GM19238 (cell line): Measurements from ENCODE around the gene DNAJC2.
"Not testable (repeated sequence)": the region's sequence is repeated elsewhere in the genome, so short reads cannot be mapped to it uniquely, and the experiment has no call there.

Experiments
- DNase-seq: peaks from one replicate; pipeline ENCODE4 v3.0.0; 2011; ENCODE audit warnings: low spot score; ENCODE audit not compliant: insufficient read length

The DNAJC2 gene

DNA sequence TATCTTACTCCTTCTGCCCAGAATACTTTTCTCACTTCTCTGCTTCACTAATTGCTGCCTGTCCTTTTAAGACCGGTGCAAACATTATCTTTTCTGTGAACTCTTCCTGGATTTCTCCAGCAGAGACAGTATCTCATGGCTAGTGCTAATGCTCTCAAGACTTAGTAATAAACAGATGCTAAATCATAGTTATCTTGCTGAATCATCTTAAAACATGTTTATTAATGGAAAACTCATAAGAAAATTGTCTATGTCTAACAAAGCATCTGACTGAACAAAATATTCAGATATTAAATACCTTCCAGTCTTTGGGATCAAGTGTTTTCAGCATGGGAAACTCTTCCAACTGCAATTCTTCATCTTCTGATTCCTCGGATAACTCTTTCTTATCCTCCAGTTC is 3.1 kb downstream of the DNAJC2 start:
- DNase-seq: no peak

DNA sequence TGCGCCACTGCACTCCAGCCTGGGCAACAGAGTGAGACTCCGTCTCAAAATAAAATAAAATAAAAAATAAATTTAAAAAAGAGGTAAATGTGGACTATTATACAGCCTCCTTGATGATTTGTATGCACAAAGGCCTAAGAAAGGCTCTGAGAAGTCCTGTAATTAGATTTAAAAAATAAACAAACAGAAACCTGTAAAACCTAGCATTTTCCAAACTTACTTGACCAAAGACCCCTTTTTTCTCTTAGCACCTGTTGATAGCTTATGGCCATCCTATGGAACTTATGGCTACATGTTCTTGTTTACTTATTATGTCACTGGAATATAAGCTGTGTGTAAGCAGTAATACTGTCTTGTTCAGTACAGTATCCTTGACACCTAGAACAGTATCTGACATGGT is 5.7 kb downstream of the DNAJC2 start:
- DNase-seq: no peak

DNA sequence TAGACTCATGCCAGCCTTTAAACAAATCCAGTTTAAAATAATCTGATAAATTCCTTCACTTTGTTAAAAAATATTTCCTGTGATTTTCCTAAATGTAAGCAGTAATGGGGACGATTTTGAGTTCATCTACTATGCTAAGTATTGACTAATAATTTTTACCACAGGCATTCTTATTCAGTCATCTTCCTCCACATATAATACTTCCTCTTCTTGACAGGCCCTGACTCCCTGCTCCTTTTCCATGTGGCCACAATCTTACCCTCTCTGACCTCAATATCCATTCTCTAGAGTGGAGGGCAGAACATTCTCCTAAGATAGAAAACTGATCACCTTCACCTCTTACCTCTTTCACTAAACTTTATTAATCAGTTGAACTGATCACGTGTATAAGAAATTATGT is 7.8 kb downstream of the DNAJC2 start:
- no peak for DNase-seq

DNA sequence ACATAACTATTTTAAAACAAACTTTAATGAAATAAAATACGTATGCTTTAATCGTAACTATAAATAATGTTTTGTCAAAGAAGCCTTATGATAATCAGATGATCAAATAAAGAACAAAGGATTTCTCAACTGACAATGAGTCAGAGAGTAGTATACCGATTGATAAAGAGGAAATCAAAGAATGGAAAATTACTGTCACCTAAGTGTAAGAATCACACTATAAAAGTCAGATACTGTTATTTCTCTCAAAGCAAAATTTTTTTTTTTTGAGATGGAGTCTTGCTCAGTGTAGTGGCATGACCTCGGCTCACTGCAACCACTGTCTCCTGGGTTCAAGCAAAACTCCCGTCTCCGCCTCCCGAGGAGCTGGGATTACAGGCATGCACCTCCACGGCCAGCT is 18.8 kb downstream of the DNAJC2 start:
- DNase-seq: no peak

DNA sequence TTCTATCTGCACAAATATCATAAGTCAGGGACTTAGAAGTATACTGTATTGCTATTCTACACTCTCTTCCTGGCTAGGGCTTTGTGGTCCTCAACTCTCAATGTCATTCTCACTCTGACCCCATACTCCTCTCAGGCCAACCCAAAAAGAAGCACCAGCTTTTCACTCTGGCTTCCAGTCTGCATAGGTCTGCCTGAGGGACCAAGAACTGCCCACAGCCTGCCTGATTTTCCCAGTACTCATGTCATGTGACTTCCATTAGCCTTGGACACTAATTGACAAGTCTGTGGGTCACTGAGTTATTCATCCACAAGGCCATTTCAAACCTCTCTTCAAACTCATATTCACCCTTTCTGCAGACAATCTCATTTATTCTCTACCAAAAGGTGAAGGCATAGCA is 27.6 kb downstream of the DNAJC2 start:
- DNase-seq: no peak

DNA sequence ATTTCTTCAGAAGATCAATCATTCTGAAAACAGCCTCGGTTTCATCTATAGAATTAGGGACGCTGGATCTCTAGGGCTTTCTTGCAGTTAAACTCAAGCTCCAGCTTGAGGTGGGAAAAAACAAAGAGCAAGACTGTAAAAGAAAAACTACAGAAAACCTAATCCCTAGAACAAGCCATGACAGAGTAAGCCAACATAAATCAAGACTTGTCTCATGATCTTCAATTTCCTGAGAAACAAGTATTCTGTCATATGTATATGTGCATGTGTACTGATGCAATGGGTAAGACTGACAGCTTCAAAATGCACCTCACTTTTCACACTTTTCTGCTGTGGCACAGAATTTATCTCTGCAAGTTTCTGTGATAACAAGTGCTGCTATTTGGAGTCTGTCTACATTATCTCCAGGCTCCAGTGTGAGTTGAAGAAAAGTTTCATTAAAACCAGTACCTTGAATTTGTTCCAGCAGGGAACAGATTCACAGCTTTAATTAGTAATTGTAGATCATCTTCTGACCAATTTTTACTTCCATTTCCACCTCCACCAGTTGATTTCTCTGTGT is 28.1 kb downstream of the DNAJC2 start:
- DNase-seq: no peak

DNA sequence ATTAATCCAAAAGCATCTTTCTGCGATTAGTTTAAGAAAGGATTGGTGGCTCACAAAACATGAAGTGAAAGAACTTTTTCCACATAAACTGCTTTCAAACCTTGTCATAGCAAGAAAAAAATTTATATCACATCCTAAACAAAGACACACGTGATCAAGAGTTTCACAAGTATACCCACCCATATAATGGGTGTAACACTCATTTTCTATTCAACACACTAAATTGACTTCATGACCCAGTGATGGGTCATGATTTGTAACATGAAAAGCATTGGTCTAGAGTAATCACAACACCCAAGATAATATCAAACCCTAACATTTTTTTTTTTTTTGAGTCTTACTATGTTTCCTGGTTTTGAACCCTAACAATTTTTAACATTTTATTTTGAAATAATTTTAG is 29.7 kb downstream of the DNAJC2 start:
- no peak for DNase-seq

DNA sequence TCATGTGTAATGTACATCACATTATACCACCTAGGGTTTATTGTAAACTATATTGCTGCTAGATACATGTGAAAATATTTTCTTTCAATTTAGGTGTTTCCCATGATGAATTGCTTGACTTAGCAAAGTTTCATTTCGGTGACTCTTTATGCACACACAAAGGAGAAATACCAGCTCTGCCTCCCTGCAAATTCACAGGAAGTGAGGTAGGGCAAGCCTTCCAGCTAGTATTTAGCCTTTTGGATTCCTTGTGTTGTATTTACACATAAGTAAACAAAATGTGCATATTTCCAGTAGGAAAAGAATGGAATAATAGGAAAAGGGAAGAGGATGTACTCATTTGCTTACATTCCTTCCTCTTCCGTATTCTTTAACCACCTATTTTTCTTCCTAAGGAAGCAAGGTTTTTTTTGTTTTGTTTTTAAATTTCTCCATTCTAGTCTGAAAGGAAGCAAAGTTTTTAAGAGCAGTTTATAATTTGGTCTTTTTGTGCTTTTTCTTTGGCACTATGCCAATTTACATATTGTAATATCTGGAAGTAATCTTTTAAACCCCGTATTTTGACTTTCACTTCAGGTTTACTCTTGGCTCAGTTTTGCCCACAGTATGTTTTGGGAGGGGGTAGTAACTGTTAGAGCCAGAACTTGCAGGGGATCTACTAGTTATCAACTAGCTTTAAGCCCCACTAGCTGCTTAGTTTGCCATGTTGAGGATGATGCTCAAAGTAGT is 36.9 kb downstream of the DNAJC2 start:
- no peak for DNase-seq

DNA sequence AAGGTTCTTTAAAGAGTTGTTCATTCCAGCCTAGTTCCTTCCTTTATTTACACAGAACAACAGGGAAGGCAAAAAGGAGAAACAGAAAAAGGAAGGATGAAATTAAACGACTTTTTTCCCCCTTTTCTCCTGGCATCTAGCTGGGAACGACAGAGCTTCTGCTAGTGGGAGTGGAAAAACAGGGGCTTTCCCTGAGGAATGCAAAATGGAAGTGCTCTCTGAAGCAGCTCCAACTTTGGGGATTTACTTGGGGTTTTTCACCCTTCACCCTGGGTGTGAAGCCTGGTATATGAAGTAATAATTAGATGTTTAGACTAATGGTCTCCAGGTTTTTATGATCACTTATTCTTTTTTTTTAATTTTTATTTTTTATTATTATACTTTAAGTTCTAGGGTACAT is 43.1 kb downstream of the DNAJC2 start:
- DNase-seq: no peak

DNA sequence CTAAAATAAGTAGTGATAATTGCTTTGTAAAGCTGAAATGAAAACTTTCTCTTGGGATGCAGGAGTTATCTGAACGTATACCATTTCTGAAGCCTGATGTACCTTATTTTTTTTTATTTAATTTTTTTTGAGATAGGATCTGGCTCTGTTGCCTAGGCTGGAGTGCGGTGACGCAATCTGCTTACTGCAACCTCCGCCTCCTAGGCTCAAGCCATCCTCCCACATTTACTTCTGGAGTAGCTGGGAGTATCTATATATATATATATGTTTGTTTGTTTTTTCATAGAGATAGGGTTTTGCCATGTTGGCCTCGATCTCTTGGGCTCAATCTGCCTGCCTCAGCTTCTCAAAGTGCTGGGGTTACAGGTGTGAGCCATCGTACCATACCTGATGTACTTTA is 44.9 kb downstream of the DNAJC2 start:
- no peak for DNase-seq

DNA sequence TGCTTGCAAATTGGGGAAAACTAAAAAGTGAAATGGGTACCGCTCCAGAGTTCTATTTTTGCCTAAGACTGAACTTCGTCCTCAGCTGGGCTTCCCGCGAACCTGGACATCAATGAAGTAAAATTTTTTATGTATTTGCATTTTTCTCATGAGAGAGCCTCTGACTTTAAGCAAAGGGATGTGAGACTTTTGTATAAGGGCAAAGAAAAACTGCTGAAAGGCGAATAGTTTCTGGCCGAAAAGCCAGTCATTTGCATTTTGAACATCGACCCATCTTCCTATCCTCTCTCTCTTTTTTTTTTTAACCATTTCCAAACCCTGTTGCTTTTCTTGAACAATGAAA is 46.8 kb downstream of the DNAJC2 start:
- DNase-seq: no peak

DNA sequence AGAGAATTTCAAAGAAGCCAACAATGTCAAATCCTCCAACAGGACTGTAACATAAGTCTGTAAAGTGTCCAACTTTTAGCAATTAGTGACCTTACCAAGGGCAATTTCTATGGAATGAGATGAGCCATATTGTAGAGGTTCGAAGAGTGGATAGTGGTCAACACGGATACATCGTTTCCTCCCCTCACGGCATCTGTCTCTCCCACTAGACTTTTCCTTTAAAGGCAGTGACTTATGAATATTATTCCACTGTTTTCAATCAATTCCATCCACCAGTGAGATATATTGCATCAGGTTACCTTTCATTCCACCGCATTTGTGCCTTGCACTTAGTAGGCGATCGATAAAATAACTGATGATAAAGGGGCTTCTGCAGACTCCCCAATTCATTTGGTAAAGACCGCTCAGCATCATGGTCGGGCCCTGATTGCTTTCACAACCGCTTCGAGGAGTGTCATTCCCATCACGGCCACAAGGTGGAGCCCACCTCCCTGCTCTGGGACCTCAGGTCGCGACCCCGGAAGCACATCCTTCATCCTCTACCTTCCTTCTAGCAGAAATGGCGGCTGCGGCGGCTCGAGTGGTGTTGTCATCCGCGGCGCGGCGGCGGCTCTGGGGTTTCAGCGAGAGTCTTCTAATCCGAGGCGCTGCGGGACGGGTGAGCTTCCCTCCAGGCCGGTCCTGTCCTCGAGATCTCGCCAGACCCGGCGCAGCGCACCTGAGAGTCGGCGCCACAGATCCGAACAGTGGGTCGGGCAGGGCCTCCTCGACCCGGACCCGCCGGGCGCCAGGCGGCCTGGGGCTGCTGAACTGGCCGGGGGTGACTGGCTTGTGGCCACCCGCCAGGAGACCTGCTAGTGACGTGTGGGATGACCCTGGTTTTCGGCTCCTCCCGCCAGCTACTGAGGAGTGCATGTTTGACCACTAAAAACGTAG is 47.4 kb downstream of the DNAJC2 start, which contains the start of gene PMPCB:
PMPCB (plus strand) TSS at position 535 of the 936 bp plus-strand sequence; CDS start at position 560, 25 bp downstream.
- peak; percentile 83 for DNase-seq

DNA sequence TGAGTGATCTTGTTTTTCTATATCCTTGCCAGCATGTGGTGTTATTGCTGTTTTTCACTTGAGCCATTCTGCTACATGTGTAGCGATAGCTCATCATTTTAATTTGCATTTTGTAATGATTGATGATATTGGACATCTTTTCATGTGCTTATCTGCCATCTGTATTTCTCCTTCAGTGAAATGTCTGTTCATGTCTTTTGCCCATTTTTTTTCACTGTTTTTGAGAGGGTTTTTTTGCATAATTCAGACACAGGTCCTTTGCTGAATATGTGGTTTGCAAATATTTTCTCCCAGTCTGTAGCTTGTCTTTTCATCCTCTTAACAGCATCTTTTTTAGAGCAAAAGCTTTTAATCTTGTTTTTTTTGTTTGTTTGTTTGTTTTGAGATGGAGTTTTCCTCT is 51.0 kb downstream of the DNAJC2 start:
- DNase-seq: no peak

DNA sequence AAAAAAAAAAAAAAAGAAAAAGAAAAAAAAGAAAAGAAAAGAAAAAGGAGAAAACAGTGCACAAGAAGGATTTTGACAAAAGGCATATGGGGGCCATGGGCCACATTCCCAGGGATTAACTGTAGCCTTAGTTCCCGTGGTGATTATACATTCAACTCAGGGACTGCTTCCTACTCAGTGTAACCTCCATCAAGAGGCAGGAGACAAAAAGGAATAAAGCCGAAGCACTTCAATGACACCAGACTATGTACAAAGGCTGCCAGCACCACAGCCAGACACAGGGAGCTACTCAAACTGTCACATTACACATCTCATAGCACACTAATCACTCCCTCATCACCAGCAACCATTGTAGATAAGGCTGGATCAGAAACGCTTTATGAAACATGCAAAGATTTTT is 52.4 kb downstream of the DNAJC2 start:
- no peak for DNase-seq

DNA sequence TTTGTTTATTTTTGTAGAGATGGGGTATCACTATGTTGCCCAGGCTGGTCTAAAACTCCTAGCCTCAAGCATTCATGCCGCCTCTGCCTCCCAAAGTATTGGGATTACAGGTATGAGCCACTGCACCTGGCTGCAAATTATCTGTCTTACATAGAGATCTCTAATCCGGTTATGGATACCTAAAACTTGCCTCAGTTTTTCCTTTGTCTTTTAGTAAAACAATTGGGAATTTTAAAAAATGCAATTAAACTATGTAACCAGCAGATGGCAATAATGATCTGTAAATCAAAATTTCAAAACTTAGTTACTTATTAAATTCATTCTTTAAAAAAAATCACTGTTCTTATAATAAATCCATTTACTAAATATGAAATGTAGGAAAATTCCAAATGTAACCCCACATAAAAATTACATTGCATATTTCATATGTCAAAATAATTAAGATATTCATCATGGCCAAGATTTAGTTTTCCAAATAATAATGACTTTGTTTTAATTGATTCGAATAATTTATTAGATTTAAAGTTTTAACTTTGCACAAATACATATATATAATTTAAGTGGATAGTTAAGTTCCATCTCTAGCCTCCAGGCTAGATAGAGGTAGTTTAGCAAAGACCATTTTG is 61.7 kb downstream of the DNAJC2 start:
- DNase-seq: not testable (repeated sequence)

DNA sequence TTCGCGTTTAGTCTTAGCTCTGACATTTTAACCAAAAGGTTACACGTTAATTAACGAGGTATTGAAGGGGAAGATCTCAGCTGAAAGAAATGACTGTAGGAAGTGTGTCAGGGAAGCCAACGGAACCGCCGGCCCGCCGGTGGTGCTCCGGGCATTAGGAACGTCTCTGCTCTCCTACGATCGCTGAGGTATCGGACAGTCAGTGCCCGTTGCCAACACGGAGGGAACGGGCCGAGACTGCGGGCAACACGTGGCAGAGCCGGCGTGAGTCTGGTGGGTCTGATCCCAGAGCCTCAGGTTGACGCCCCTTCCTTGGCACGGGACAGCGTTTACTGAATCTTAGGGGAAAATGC is 63.8 kb downstream of the DNAJC2 start:
- not testable (repeated sequence) for DNase-seq

DNA sequence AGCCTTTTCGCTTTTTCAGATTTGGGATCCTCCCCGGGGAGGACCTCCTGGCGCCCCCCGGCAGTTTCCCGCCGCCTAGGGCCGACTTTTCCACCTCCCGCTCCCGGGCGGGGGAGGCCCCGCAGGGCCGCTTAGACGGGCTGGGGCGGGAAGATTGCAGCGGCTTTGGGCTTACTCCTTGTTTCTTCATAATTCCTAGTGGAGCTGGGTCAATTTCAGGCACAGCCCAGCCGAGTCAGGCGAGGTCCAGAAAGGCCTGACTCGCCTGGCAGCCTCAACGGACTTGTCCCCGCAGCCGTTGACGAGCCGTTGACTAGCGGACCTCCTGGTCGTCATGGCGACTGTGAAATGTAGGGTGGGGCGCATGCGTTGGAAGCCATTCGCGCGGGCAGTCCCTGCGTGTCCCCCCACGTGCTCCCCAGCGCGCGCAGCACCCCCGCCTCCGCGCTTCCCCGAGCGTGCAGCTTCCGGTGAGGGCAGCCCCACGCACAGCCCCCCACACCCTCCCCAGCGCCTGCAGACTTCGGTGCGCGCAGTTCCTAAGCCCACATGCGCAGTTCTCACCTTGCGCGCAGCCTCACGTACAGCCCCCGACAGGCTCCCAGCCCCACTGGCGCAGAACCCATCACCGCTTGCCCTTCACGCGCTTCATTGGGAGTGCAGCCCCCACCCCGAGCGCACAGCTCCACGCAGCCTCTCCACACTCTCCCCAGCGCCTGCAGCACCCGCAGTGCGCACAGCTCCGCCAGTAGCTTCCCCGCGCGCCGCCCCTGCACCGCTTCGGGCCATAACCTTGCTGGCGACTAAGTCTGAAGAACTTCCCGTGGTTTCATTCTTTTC is 64.4 kb downstream of the DNAJC2 start:
- peak; percentile 8 for DNase-seq

DNA sequence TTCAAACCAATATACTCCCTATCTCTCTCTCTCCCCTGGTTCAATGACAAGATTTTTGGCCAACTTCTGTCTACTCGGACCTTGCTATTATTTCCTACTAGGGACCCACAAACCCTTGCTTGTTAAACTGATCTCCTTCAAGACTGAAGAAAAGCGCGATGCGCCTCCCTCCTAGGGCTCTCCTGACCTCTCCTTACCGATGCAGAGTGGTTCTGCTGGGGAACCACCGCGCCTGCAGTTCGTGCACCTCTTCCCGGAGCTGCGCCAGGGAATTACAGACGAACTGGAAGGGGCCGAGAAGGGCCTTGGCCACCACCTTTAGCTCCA is 65.0 kb downstream of the DNAJC2 start:
- not testable (repeated sequence) for DNase-seq

DNA sequence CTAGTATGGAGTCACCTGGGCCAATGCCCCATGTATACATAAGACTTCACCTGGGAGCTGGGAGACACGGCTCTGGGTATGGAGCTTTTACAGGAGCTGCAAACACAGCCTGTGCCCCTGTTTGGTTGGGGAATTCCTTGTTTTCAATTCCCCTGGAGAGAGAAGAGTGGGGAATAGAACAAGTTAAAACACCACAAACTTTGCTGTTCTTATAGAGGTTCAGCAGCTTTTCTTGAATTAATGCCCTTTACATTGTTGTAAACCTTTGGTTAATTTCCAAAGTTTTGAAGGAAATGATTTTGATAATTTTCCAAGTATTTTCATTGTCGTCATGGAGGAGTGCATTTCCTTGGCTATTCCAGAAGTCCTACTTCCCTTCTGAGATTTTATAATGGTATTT is 66.4 kb downstream of the DNAJC2 start:
- DNase-seq: not testable (repeated sequence)

DNA sequence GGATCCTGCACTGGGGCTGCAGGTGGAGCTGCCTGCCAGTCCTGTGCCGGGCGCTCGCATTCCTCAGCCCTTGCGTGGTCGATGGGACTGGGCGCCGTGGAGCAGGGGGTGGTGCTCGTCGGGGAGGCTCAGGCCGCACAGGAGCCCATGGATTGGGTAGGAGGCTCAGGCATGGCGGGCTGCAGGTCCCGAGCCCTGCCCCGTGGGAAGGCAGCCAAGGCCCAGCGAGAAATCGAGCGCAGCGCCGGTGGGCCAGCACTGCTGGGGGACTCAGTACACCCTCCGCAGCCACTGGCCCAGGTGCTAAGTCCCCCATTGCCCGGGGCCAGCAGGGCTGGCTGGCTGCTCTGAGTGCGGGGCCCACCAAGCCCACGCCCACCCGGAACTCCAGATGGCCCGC is 69.7 kb downstream of the DNAJC2 start:
- not testable (repeated sequence) for DNase-seq

DNA sequence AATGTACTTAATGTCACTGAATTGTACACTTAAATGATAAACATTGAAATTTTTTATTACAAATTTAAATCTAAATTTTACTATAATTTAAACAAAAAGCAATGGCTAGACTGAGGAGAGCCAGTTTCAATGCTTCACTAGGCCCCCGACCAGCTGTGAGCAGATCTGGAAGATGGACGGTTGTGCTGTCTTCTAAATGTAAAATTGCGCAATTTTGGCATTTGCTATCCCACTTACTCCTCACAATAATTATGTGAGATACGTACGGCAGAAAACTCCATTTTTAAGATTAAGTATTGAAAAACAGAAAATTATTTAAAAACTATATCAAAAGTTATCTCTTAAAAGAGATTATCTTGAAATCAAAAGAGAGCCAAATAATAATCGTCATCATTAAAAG is 71.2 kb downstream of the DNAJC2 start:
- DNase-seq: not testable (repeated sequence)
